Left ventricle myocardium inferior (tissue), 1 donor: Measurements from ENCODE around the gene SLC47A2. TPM values are rescaled to one million over a fixed set of nuclear protein-coding genes. Genes with fewer than 3 reads are reported as not detected.

Experiments
- DNase-seq: peaks from one replicate; pipeline ENCODE4 v3.0.0-alpha.2; 2020
- H3K27ac ChIP-seq: fragments of 200-600 bp; replicated peaks from 2 replicates; pipeline ENCODE4 v1.8.0; 2021
- H3K27me3 ChIP-seq: fragments of 200-600 bp; 2 replicates; pipeline ENCODE4 v1.8.0; 2021; ENCODE audit warnings: low read depth
- H3K36me3 ChIP-seq: fragments of 200-600 bp; 2 replicates; pipeline ENCODE4 v1.8.0; 2021
- H3K4me1 ChIP-seq: fragments of 200-600 bp; 2 replicates; pipeline ENCODE4 v1.8.0; 2021
- H3K4me3 ChIP-seq: fragments of 200-600 bp; 2 replicates; pipeline ENCODE4 v1.8.0; 2021; ENCODE audit warnings: mild to moderate bottlenecking, moderate library complexity
- H3K9me3 ChIP-seq: fragments of 200-600 bp; replicated peaks from 2 replicates; pipeline ENCODE4 v1.8.0; 2021
- CTCF ChIP-seq: fragments of 200-600 bp; IDR thresholded peaks from 2 replicates; pipeline ENCODE4 v1.8.0; 2021; ENCODE audit warnings: antibody characterized with exemption, mild to moderate bottlenecking, borderline replicate concordance
- intact Hi-C: fragments of 100-400 bp; cut with micrococcal nuclease; formaldehyde crosslinking; loops from one replicate; pipeline ENCODE4 v1.11.0; 2022
- total RNA-seq: library from RNA; stranded (reverse); fragmentation: NEBNext Ultra II Directional; extraction: Animal tissue kit (Norgen Biotek cat#: 25700); gene quantifications from one replicate; pipeline ENCODE4 v1.2.1, GENCODE V29; 2021
- donor health status: DM: no; HTN: yes; CAD: no; lungs with severe emphysema.

The SLC47A2 gene
- total RNA-seq, 1 donor from 2014 or later: not detected

- Histone ChIP-seq H3K27me3 (no peaks in the 10 kb centered on the region), H3K27ac (no peak overlapping the region), H3K4me3 (no peak overlapping the region), H3K9me3 (no peaks in the 10 kb centered on the region), H3K36me3 (no peaks in the 10 kb centered on the region), H3K4me1 (peaks cover 8% of the 10 kb centered on the region)
- DNase-seq: no peak
- intact Hi-C loops: no loop called here
- no peak for TF ChIP-seq CTCF
Observed at GRCh38 chr17:19641687-19642372, 74.6 kb downstream of the SLC47A2 start.

GRCh38 chr17:19631905-19632304 lies 84.5 kb downstream of the SLC47A2 start:
- no peak for TF ChIP-seq CTCF
- no peak overlapping the region for H3K27ac ChIP-seq
- intact Hi-C loops: no loop called here
- no peaks in the 10 kb centered on the region for H3K9me3 ChIP-seq
- no peaks in the 10 kb centered on the region for H3K36me3 ChIP-seq
- no peak for DNase-seq
- H3K4me1 ChIP-seq: no peaks in the 10 kb centered on the region
- no peak overlapping the region for H3K4me3 ChIP-seq
- H3K27me3 ChIP-seq: peaks cover 11% of the 10 kb centered on the region

GRCh38 chr17:19630661-19631060 lies 85.7 kb downstream of the SLC47A2 start:
- H3K4me3 ChIP-seq: no peak overlapping the region
- TF ChIP-seq CTCF: no peak
- no peak overlapping the region for H3K27ac ChIP-seq
- no peaks in the 10 kb centered on the region for H3K4me1 ChIP-seq
- no peaks in the 10 kb centered on the region for H3K9me3 ChIP-seq
- peaks cover 5% of the 10 kb centered on the region for H3K27me3 ChIP-seq
- DNase-seq: no peak
- intact Hi-C loops: no loop called here
- no peaks in the 10 kb centered on the region for H3K36me3 ChIP-seq

DNA sequence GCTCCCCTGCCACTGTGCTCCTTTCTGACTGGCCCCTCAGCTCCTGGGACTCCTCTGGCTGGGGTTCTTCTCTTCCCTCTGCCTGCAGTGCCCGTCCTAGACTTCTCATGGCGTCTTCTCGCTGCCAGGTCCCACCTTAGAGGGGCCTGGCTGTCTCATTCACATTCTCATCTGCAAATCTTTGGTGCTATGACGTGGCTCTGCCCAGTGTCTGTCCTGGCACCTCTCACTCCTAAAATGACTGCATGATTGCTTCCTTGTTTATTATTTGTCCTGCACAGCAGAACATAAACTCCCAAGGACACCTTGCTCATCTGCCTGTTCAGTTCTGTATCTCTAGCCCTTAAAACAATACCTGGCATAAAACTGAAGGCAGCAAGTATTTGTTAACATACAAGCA lies 86.3 kb downstream of the SLC47A2 start:
- DNase-seq: no peak
- Histone ChIP-seq H3K27me3 (peaks cover 3% of the 10 kb centered on the region), H3K4me1 (no peaks in the 10 kb centered on the region), H3K4me3 (no peak overlapping the region), H3K27ac (no peak overlapping the region), H3K36me3 (no peaks in the 10 kb centered on the region), H3K9me3 (no peaks in the 10 kb centered on the region)
- TF ChIP-seq CTCF: no peak
- intact Hi-C loops: no loop called here

DNA sequence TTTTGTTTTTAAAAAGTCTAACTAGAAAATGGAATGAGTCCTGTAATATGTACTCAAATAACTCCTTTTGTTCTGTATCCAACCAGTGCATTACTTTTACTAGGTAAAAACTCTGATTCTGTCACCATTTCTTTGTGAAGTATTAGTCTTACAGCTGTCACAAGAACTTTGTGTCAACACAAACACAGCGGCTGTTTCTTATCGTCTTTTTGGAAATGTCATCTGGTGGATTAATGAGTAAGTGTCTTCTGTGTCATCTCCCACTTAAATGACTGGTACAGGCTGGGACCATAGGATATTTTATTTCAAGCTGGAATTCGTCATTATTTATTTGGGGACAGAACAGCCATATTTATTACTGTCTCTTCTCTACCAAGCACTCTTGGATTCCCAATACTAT lies 86.9 kb downstream of the SLC47A2 start:
- DNase-seq: no peak
- Histone ChIP-seq H3K27ac (no peak overlapping the region), H3K36me3 (no peaks in the 10 kb centered on the region), H3K27me3 (no peaks in the 10 kb centered on the region), H3K4me1 (no peaks in the 10 kb centered on the region), H3K4me3 (no peak overlapping the region), H3K9me3 (no peaks in the 10 kb centered on the region)
- no peak for TF ChIP-seq CTCF
- intact Hi-C loops: no loop called here

Other genes with a start within 250 kb of the SLC47A2 start
- gene SLC47A1, start 182.7 kb downstream of the SLC47A2 start, total RNA-seq: 12.9 TPM
- 65.2 TPM for gene ALDH3A2, start 67.8 kb downstream of the SLC47A2 start, total RNA-seq
- gene ALDH3A1, start 31.7 kb upstream of the SLC47A2 start, total RNA-seq: not detected
- gene ULK2, start 151.4 kb upstream of the SLC47A2 start, total RNA-seq: 19.1 TPM